A673 (cell line): Measurements from ENCODE around the gene FHIT. TPM values are rescaled to one million over a fixed set of nuclear protein-coding genes. Genes with fewer than 3 reads are reported as not detected.

Experiments used
- BruUV-seq: library from RNA; stranded (reverse); fragments of 400-500 nt; replicated peaks from 2 replicates; lab custom pipeline; 2021; lab: Mats Ljungman, UMichigan
- CTCF ChIA-PET: fragments of 300-600 bp; sonication (Branson Sonifier 250); formaldehyde crosslinking; loops from one replicate; lab custom pipeline; 2022; ENCODE audit warnings: antibody characterized with exemption; lab: Charles Lee
- POLR2A ChIA-PET: fragments of 300-600 bp; sonication (Branson Sonifier 250); formaldehyde crosslinking; loops from one replicate; lab custom pipeline; 2022; ENCODE audit warnings: antibody characterized with exemption; ENCODE audit not compliant: low non-redundant PET; lab: Charles Lee
- DNase-seq: peaks from one replicate; pipeline ENCODE4 v3.0.0-alpha.2; 2015; ENCODE audit warnings: low spot score
- H3K27ac ChIP-seq: fragments of 200-600 bp; sonication (generic); 2 replicates; pipeline ENCODE4 v1.5.1; 2016; ENCODE audit warnings: mixed run types, low read depth, mild to moderate bottlenecking, mixed read lengths, antibody characterized with exemption, low read length; ENCODE audit not compliant: poor library complexity, severe bottlenecking
- H3K27me3 ChIP-seq: fragments of 200-600 bp; sonication (generic); replicated peaks from 2 replicates; pipeline ENCODE4 v1.6.1; 2017; ENCODE audit warnings: mixed run types, low read depth, mild to moderate bottlenecking, mixed read lengths, antibody characterized with exemption, low read length; ENCODE audit not compliant: insufficient read depth, poor library complexity
- H3K36me3 ChIP-seq: fragments of 200-600 bp; sonication (generic); 2 replicates; pipeline ENCODE4 v1.6.1; 2016; ENCODE audit warnings: mixed run types, mild to moderate bottlenecking, mixed read lengths, antibody characterized with exemption, low read length; ENCODE audit not compliant: insufficient read depth, poor library complexity, severe bottlenecking
- H3K4me1 ChIP-seq: fragments of 200-600 bp; sonication (generic); 2 replicates; pipeline ENCODE4 v1.6.1; 2017; ENCODE audit warnings: mixed run types, mild to moderate bottlenecking, mixed read lengths, antibody characterized with exemption, low read length; ENCODE audit not compliant: insufficient read depth, poor library complexity, severe bottlenecking
- H3K4me3 ChIP-seq: fragments of 200-600 bp; sonication (generic); 2 replicates; pipeline ENCODE4 v1.5.1; 2016; ENCODE audit warnings: low read depth, mixed run types, mild to moderate bottlenecking, mixed read lengths, low read length; ENCODE audit not compliant: poor library complexity, severe bottlenecking
- H3K9me3 ChIP-seq: fragments of 200-600 bp; sonication (generic); 2 replicates; pipeline ENCODE4 v1.6.1; 2016; ENCODE audit warnings: mixed run types, low read depth, mild to moderate bottlenecking, mixed read lengths, antibody characterized with exemption, low read length; ENCODE audit not compliant: poor library complexity, severe bottlenecking
- EZH2 ChIP-seq: fragments of 200-600 bp; sonication (generic); IDR thresholded peaks from 2 replicates; pipeline ENCODE4 v1.6.1; 2017; ENCODE audit warnings: borderline replicate concordance, low read depth, mild to moderate bottlenecking, mixed read lengths, antibody characterized with exemption, low read length; ENCODE audit not compliant: poor library complexity, severe bottlenecking
- intact Hi-C: fragments of 100-400 bp; cut with micrococcal nuclease; formaldehyde crosslinking; loops from one replicate; pipeline ENCODE4 v1.10.0; 2022; ENCODE audit not compliant: unreplicated experiment
- total RNA-seq: library from RNA; stranded (reverse); gene quantifications from 2 replicates; pipeline ENCODE4 v1.2.3, GENCODE V29; 2021
- TF ChIP-seq, protein P1 (sequence below): fragments of 300-800, 200-600 bp; sonication (generic); conservative IDR thresholded peaks from 2 replicates; pipeline ENCODE4 v1.5.1; 2017; ENCODE audit warnings: low read depth, mild to moderate bottlenecking, antibody characterized with exemption, low read length, moderate library complexity, mixed read lengths

The FHIT gene
- total RNA-seq, 1 experiment from 2014 or later = not detected

DNA sequence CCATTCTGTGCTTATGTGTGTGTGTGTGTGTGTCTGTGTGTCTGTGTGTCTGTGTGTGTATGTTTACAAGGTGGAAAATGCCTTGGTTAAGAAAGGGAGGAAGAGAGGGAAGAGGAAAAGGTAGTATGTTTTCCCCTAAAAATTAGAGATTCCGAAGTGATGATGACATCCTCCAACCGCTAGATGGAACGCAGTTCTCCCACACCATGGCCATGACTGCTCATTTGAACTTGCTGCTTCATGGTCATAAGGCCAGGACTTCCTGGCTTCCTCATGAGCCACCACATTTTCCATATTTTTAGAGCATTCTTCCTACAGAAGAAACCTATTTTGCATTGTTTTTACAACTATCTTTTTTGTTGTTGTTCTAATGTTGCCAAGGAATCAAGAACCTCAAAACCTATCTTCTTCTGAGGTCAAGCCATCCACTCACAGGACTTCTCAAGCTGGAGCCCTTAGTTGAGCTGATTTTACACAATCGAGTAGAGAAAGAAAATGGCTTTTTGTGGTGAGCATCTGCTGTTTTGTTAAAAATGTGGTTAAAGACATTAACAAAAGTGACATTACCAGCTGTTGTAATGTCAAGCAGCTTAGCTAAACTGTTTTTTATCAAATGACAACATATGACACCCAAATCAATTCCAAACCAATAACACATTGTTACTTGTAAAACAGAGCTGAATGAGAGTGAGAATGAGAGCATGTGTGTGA lies 1091.0 kb downstream of the FHIT start:
- no peak overlapping the region for H3K4me3 ChIP-seq
- H3K4me1 ChIP-seq = no peaks in the 10 kb centered on the region
- no TSS peak for BruUV-seq
- no peaks in the 10 kb centered on the region for H3K36me3 ChIP-seq
- TF ChIP-seq EZH2 = no peak
- TF ChIP-seq, protein P1, sequence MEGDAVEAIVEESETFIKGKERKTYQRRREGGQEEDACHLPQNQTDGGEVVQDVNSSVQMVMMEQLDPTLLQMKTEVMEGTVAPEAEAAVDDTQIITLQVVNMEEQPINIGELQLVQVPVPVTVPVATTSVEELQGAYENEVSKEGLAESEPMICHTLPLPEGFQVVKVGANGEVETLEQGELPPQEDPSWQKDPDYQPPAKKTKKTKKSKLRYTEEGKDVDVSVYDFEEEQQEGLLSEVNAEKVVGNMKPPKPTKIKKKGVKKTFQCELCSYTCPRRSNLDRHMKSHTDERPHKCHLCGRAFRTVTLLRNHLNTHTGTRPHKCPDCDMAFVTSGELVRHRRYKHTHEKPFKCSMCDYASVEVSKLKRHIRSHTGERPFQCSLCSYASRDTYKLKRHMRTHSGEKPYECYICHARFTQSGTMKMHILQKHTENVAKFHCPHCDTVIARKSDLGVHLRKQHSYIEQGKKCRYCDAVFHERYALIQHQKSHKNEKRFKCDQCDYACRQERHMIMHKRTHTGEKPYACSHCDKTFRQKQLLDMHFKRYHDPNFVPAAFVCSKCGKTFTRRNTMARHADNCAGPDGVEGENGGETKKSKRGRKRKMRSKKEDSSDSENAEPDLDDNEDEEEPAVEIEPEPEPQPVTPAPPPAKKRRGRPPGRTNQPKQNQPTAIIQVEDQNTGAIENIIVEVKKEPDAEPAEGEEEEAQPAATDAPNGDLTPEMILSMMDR = no peak
- H3K9me3 ChIP-seq = no peaks in the 10 kb centered on the region
- CTCF ChIA-PET = no interaction called here
- intact Hi-C loops = no loop called here
- no peak overlapping the region for H3K27ac ChIP-seq
- DNase-seq = no peak
- POLR2A ChIA-PET = no interaction called here
- H3K27me3 ChIP-seq = no peaks in the 10 kb centered on the region

DNA sequence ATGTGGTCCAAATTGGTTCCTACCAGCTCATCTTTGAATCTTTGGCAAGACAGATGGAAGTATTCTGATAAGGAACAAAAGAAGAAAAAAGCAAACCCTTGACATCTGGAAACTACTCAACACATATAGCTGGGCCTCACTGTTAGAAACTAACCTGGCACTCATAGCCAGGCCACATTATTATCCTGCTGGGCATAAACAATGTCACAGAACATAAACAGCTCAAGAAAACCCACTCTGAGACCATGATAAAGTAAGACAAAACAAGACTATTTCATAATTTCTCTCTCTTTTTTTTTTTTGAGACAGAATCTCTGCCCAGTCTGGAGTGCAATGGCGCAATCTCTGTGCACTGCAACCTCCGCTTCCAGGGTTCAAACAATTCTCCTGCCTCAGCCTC lies 1093.2 kb downstream of the FHIT start:
- no peak overlapping the region for H3K27ac ChIP-seq
- TF ChIP-seq, protein P1 = no peak
- TF ChIP-seq EZH2 = no peak
- H3K27me3 ChIP-seq = no peaks in the 10 kb centered on the region
- BruUV-seq = no TSS peak
- DNase-seq = no peak
- POLR2A ChIA-PET = no interaction called here
- intact Hi-C loops = no loop called here
- no peak overlapping the region for H3K4me3 ChIP-seq
- H3K36me3 ChIP-seq = no peaks in the 10 kb centered on the region
- no peaks in the 10 kb centered on the region for H3K4me1 ChIP-seq
- H3K9me3 ChIP-seq = no peaks in the 10 kb centered on the region
- CTCF ChIA-PET = no interaction called here

DNA sequence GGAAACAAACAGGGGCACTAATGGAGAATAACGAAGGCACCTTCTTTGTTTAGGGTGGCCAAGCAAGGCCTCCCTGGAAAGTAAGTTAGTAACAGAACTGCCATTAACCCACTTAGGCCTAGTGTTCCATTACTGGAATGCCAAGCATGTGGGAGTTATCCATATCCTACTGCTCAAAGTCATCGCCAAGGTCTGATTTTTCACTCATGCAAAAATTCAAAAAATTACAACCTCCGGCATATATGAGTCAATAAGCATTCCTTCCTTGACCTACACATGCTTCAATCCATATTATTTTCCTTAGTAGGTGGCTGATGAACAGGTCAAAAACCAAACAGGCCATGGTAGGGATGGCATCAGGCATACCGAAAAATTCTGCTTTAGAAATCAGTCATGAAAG lies 1097.2 kb downstream of the FHIT start:
- no TSS peak for BruUV-seq
- DNase-seq = no peak
- TF ChIP-seq, protein P1 = no peak
- no peak for TF ChIP-seq EZH2
- intact Hi-C loops = no loop called here
- H3K4me3 ChIP-seq = no peak overlapping the region
- H3K27ac ChIP-seq = no peak overlapping the region
- H3K9me3 ChIP-seq = no peaks in the 10 kb centered on the region
- CTCF ChIA-PET = no interaction called here
- H3K4me1 ChIP-seq = no peaks in the 10 kb centered on the region
- POLR2A ChIA-PET = no interaction called here
- H3K36me3 ChIP-seq = no peaks in the 10 kb centered on the region
- no peaks in the 10 kb centered on the region for H3K27me3 ChIP-seq
